SK-N-SH (cell line): Measurements from ENCODE around the gene MCRIP2. TPM values are rescaled to one million over a fixed set of nuclear protein-coding genes. Genes with fewer than 3 reads are reported as not detected.

Experiments used
- CTCF ChIA-PET: fragments of 300-600, 350-600 bp; formaldehyde crosslinking; extraction: SDS; loops from one replicate; lab custom pipeline; 2021; lab: Yijun Ruan, JAX
- POLR2A ChIA-PET: fragments of 350-600 bp; sonication (Branson Sonifier 250); formaldehyde crosslinking; extraction: SDS; loops from one replicate; lab custom pipeline; 2020; ENCODE audit warnings: antibody characterized with exemption, inconsistent platforms; lab: Yijun Ruan, JAX
- DNase-seq: peaks from one replicate; pipeline ENCODE4 v3.0.0; 2012
- H2AFZ ChIP-seq: fragments of 200-600 bp; sonication (generic); 2 replicates; pipeline ENCODE4 v1.8.1; 2016; ENCODE audit warnings: antibody characterized with exemption, mild to moderate bottlenecking, low read depth
- H3F3A ChIP-seq: fragments of 200-600 bp; sonication (generic); replicated peaks from 2 replicates; pipeline ENCODE3; 2016; ENCODE audit warnings: antibody characterized with exemption, mild to moderate bottlenecking; ENCODE audit not compliant: insufficient read depth
- H3K27ac ChIP-seq, 2 experiments: fragments of 200-500 bp in 1 of 2; fragments of 200-600 bp in 1 of 2; sonication (Bioruptor generic) in 1 of 2; sonication (generic), shearing (Covaris generic) in 1 of 2; 2 replicates each; pipeline versions ENCODE4 v1.5.1 to v1.6.1; 2014 to 2016; ENCODE audit warnings: low read depth in 2 of 2, inconsistent platforms in 1 of 2, low read length in 1 of 2, mild to moderate bottlenecking in 1 of 2, mixed read lengths in 1 of 2
- H3K27me3 ChIP-seq: fragments of 200-600 bp; sonication (generic), shearing (Covaris generic); 2 replicates; pipeline ENCODE4 v1.6.1; 2016; ENCODE audit warnings: mixed run types; ENCODE audit not compliant: insufficient read depth
- H3K36me3 ChIP-seq, 2 experiments: fragments of 200-500 bp in 1 of 2; fragments of 200-600 bp in 1 of 2; sonication (Bioruptor generic) in 1 of 2; sonication (generic) in 1 of 2; replicated peaks in 1 of 2; 2 replicates each; pipeline versions ENCODE3 to v1.5.1; 2014 to 2016; ENCODE audit warnings: low read length in 1 of 2, mild to moderate bottlenecking in 1 of 2; ENCODE audit not compliant: insufficient read depth in 2 of 2, control insufficient read depth in 1 of 2
- H3K4me1 ChIP-seq, 2 experiments: fragments of 200-500 bp in 1 of 2; fragments of 200-600 bp in 1 of 2; sonication (Bioruptor generic) in 1 of 2; sonication (generic), shearing (Covaris generic) in 1 of 2; 2 replicates each; pipeline versions ENCODE4 v1.5.1 to v1.6.1; 2014 to 2016; ENCODE audit warnings: low read depth in 1 of 2, low read length in 1 of 2, mixed run types in 1 of 2; ENCODE audit not compliant: insufficient read depth in 2 of 2, control insufficient read depth in 1 of 2
- H3K4me2 ChIP-seq: fragments of 200-600 bp; sonication (generic), shearing (Covaris generic); 2 replicates; pipeline ENCODE4 v1.6.1; 2017; ENCODE audit warnings: mixed run types
- H3K4me3 ChIP-seq, 2 experiments: fragments of 200-500 bp in 1 of 2; fragments of 200-600 bp in 1 of 2; sonication (Bioruptor generic) in 1 of 2; sonication (generic), shearing (Covaris generic) in 1 of 2; 2 replicates each; pipeline versions ENCODE4 v1.5.1 to v1.8.1; 2014 to 2016; ENCODE audit warnings: low read depth in 2 of 2, inconsistent platforms in 1 of 2, low read length in 1 of 2, mild to moderate bottlenecking in 1 of 2, mixed read lengths in 1 of 2, moderate library complexity in 1 of 2
- H3K79me2 ChIP-seq: fragments of 200-600 bp; sonication (generic); 2 replicates; pipeline ENCODE4 v1.8.1; 2017; ENCODE audit warnings: mild to moderate bottlenecking; ENCODE audit not compliant: insufficient read depth
- H3K9ac ChIP-seq: fragments of 200-600 bp; sonication (generic); 2 replicates; pipeline ENCODE4 v1.6.1; 2017; ENCODE audit warnings: mixed run types
- H3K9me2 ChIP-seq: fragments of 200-600 bp; sonication (generic); 2 replicates; pipeline ENCODE4 v1.6.1; 2017; ENCODE audit warnings: mixed run types
- H3K9me3 ChIP-seq: fragments of 200-600 bp; sonication (generic); 2 replicates; pipeline ENCODE4 v1.6.1; 2017; ENCODE audit warnings: mixed run types, mild to moderate bottlenecking, moderate library complexity
- H4K20me1 ChIP-seq: fragments of 200-600 bp; sonication (generic); 2 replicates; pipeline ENCODE4 v1.6.1; 2017; ENCODE audit warnings: mild to moderate bottlenecking, mixed run types; ENCODE audit not compliant: insufficient read depth
- EP300 ChIP-seq, 2 experiments: IDR thresholded peaks; 2 replicates each; pipeline versions ENCODE4 v1.4.0 to v1.6.1; 2012; ENCODE audit warnings: borderline replicate concordance in 1 of 2, low read depth in 1 of 2, low read length in 1 of 2
- FOSL2 ChIP-seq: IDR thresholded peaks from 2 replicates; pipeline ENCODE4 v1.4.0; 2012; ENCODE audit warnings: low read depth, mild to moderate bottlenecking, moderate library complexity, borderline replicate concordance
- FOXJ3 ChIP-seq: sonication (generic); formaldehyde crosslinking; IDR thresholded peaks from 2 replicates; pipeline ENCODE4 v1.5.1; 2020; ENCODE audit warnings: mild to moderate bottlenecking, missing genetic modification reagents
- FOXM1 ChIP-seq: IDR thresholded peaks from 2 replicates; pipeline ENCODE4 v1.4.0; 2012; ENCODE audit warnings: low read depth, mild to moderate bottlenecking
- JUND ChIP-seq: IDR thresholded peaks from 2 replicates; pipeline ENCODE4 v1.4.0; 2012
- MAX ChIP-seq: IDR thresholded peaks from 2 replicates; pipeline ENCODE4 v1.4.0; 2012; ENCODE audit warnings: low read depth
- MXI1 ChIP-seq: IDR thresholded peaks from 2 replicates; pipeline ENCODE4 v1.6.1; 2012; ENCODE audit warnings: mild to moderate bottlenecking, low read depth, low read length, improper control_type of control experiment
- NFIC ChIP-seq: IDR thresholded peaks from 2 replicates; pipeline ENCODE4 v1.4.0; 2012; ENCODE audit warnings: borderline replicate concordance
- NRF1 ChIP-seq: IDR thresholded peaks from 2 replicates; pipeline ENCODE4 v1.6.1; 2012; ENCODE audit warnings: low read depth, mild to moderate bottlenecking, low read length
- POLR2AphosphoS5 ChIP-seq: IDR thresholded peaks from 2 replicates; pipeline ENCODE4 v1.6.1; 2012; ENCODE audit warnings: low read depth, low read length
- RCOR1 ChIP-seq: fragments of 150-350 bp; IDR thresholded peaks from 2 replicates; pipeline ENCODE4 v1.6.1; 2017; ENCODE audit warnings: antibody characterized with exemption, low read length
- RFX5 ChIP-seq: IDR thresholded peaks from 2 replicates; pipeline ENCODE4 v1.6.1; 2012; ENCODE audit warnings: mild to moderate bottlenecking, improper control_type of control experiment, low read length
- SMC3 ChIP-seq: IDR thresholded peaks from 2 replicates; pipeline ENCODE4 v1.6.1; 2012; ENCODE audit warnings: low read depth, low read length, improper control_type of control experiment
- TCF12 ChIP-seq: IDR thresholded peaks from 2 replicates; pipeline ENCODE4 v1.4.0; 2012
- USF2 ChIP-seq: fragments of 150-350 bp; IDR thresholded peaks from 2 replicates; pipeline ENCODE4 v1.6.1; 2017; ENCODE audit warnings: antibody characterized with exemption, low read length, low read depth, borderline replicate concordance
- ZBTB33 ChIP-seq: IDR thresholded peaks from 2 replicates; pipeline ENCODE4 v1.4.0; 2012; ENCODE audit warnings: low read depth, borderline replicate concordance
- WGBS: methylation state at CpG from one replicate; pipeline ENCODE4 v1.1.6; 2017; ENCODE audit warnings: low lambda C conversion rate; 5-methylcytosine and 5-hydroxymethylcytosine counted together
- polyA plus RNA-seq, 3 experiments: library from polyadenylated mRNA; depleted of rRNA; stranded (reverse); fragments of >200 nt; gene quantifications; 2 replicates each; pipeline ENCODE4 v1.2.3, GENCODE V29; 2012
- TF ChIP-seq, protein P1 (sequence below): fragments of 200-600 bp; sonication (generic); IDR thresholded peaks from 2 replicates; pipeline ENCODE4 v1.6.1; 2017; ENCODE audit warnings: antibody characterized with exemption, mild to moderate bottlenecking, moderate library complexity
- TF ChIP-seq, protein P2 (sequence below): IDR thresholded peaks from 2 replicates; pipeline ENCODE4 v1.6.1; 2012; ENCODE audit warnings: mild to moderate bottlenecking, low read depth, low read length, moderate library complexity
- TF ChIP-seq, protein P3 (sequence below): IDR thresholded peaks from 2 replicates; pipeline ENCODE4; 2012
- TF ChIP-seq, protein P4 (sequence below): IDR thresholded peaks from 2 replicates; pipeline ENCODE4 v1.4.0; 2012; ENCODE audit warnings: low read depth, borderline replicate concordance

MCRIP2 gene
- polyA plus RNA-seq, 1 of the 3 experiments (the other 2 are of a cell fraction) = 36.9 TPM

- Histone ChIP-seq H3K4me3 (no peak overlapping the region), H3K79me2 (peaks cover 30% of the 10 kb centered on the region), H3K36me3 (peaks cover 0 to 9% of the 10 kb centered on the region in 2 experiments), H3K9me2 (no peaks in the 10 kb centered on the region), H3F3A (no peaks in the 10 kb centered on the region), H3K27me3 (no peaks in the 10 kb centered on the region), H3K9ac (no peak overlapping the region), H2AFZ (no peak overlapping the region), H3K9me3 (no peaks in the 10 kb centered on the region), H4K20me1 (peaks cover 6% of the 10 kb centered on the region; the same call in 1 of the 2 replicates), H3K4me2 (no peak overlapping the region), H3K27ac (no peak overlapping the region), H3K4me1 (no peaks in the 10 kb centered on the region; a peak in 1 of 4 replicates)
- ChIA-PET POLR2A (no interaction called here), CTCF (no interaction called here)
- WGBS = 94% methylated on average over 8 of the region's 10 CpGs
- TF ChIP-seq FOXJ3 (CRISPR knock-in tag) (no peak), NRF1 (no peak), JUND (no peak), EP300 (IDR thresholded peaks at IDR 0.05; ENCODE audit: borderline replicate concordance in 1 of 2, low read depth in 1 of 2, low read length in 1 of 2) (no peak), FOSL2 (no peak), ZBTB33 (no peak), MXI1 (no peak), RFX5 (no peak), USF2 (no peak), TCF12 (no peak), NFIC (no peak), SMC3 (no peak), FOXM1 (no peak), MAX (no peak), RCOR1 (no peak), POLR2AphosphoS5 (no peak)
- TF ChIP-seq, protein P1, sequence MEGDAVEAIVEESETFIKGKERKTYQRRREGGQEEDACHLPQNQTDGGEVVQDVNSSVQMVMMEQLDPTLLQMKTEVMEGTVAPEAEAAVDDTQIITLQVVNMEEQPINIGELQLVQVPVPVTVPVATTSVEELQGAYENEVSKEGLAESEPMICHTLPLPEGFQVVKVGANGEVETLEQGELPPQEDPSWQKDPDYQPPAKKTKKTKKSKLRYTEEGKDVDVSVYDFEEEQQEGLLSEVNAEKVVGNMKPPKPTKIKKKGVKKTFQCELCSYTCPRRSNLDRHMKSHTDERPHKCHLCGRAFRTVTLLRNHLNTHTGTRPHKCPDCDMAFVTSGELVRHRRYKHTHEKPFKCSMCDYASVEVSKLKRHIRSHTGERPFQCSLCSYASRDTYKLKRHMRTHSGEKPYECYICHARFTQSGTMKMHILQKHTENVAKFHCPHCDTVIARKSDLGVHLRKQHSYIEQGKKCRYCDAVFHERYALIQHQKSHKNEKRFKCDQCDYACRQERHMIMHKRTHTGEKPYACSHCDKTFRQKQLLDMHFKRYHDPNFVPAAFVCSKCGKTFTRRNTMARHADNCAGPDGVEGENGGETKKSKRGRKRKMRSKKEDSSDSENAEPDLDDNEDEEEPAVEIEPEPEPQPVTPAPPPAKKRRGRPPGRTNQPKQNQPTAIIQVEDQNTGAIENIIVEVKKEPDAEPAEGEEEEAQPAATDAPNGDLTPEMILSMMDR = no peak
- TF ChIP-seq, protein P2, sequence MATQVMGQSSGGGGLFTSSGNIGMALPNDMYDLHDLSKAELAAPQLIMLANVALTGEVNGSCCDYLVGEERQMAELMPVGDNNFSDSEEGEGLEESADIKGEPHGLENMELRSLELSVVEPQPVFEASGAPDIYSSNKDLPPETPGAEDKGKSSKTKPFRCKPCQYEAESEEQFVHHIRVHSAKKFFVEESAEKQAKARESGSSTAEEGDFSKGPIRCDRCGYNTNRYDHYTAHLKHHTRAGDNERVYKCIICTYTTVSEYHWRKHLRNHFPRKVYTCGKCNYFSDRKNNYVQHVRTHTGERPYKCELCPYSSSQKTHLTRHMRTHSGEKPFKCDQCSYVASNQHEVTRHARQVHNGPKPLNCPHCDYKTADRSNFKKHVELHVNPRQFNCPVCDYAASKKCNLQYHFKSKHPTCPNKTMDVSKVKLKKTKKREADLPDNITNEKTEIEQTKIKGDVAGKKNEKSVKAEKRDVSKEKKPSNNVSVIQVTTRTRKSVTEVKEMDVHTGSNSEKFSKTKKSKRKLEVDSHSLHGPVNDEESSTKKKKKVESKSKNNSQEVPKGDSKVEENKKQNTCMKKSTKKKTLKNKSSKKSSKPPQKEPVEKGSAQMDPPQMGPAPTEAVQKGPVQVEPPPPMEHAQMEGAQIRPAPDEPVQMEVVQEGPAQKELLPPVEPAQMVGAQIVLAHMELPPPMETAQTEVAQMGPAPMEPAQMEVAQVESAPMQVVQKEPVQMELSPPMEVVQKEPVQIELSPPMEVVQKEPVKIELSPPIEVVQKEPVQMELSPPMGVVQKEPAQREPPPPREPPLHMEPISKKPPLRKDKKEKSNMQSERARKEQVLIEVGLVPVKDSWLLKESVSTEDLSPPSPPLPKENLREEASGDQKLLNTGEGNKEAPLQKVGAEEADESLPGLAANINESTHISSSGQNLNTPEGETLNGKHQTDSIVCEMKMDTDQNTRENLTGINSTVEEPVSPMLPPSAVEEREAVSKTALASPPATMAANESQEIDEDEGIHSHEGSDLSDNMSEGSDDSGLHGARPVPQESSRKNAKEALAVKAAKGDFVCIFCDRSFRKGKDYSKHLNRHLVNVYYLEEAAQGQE = no peak
- TF ChIP-seq, protein P3, sequence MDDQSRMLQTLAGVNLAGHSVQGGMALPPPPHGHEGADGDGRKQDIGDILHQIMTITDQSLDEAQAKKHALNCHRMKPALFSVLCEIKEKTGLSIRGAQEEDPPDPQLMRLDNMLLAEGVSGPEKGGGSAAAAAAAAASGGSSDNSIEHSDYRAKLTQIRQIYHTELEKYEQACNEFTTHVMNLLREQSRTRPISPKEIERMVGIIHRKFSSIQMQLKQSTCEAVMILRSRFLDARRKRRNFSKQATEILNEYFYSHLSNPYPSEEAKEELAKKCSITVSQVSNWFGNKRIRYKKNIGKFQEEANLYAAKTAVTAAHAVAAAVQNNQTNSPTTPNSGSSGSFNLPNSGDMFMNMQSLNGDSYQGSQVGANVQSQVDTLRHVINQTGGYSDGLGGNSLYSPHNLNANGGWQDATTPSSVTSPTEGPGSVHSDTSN = no peak
- TF ChIP-seq, protein P4, sequence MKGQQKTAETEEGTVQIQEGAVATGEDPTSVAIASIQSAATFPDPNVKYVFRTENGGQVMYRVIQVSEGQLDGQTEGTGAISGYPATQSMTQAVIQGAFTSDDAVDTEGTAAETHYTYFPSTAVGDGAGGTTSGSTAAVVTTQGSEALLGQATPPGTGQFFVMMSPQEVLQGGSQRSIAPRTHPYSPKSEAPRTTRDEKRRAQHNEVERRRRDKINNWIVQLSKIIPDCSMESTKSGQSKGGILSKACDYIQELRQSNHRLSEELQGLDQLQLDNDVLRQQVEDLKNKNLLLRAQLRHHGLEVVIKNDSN = no peak
- DNase-seq = no peak
Observed at GRCh38 chr16:608019-608418, 33.6 kb upstream of the MCRIP2 start.
